ENCODE data around the gene CXCL8. TPM values are rescaled to one million over a fixed set of nuclear protein-coding genes. Genes with fewer than 3 reads are reported as not detected.
A peak's percentile ranks its signal among the peaks of the same experiment; 100 is the strongest.

Gene CXCL8
- polyA plus RNA-seq, 1 of the 3 experiments (the other 2 are of a cell fraction) = 6.0 TPM

DNA sequence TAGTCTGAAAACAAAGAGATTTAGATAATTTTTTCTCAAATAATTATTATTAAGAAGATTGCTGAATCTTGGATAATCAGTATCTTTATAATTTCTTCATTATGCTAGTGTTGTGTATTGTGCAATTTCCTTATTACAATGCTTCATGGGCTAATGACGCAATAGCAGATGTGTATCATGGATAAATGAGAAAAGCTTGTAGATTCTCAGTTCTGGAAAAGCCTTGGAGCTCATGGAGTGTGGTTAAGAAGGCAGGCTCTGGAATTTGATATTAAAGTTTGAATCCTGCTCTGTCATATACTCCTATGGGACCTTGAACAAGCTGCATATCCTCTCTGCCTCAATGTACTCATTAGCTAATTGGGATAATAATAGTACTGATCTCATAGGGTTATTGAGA is 18.9 kb upstream of the CXCL8 start:
- Histone ChIP-seq H3K36me3 (replicated peaks in 1 of 2; ENCODE audit: control insufficient read depth in 1 of 2, insufficient read depth in 2 of 2, low read length in 1 of 2) (no peaks in the 10 kb centered on the region), H4K20me1 (ENCODE audit: insufficient read depth) (no peaks in the 10 kb centered on the region), H2AFZ (ENCODE audit: low read depth) (no peak overlapping the region), H3K27ac (ENCODE audit: low read depth in 2 of 2, low read length in 1 of 2) (peak overlapping the region in 1 of 2 experiments; percentile 87; a peak in 2 of 4 replicates), H3K4me2 (peak overlapping the region; percentile 59), H3K9me3 (no peaks in the 10 kb centered on the region), H3K27me3 (ENCODE audit: insufficient read depth) (no peaks in the 10 kb centered on the region), H3K4me1 (ENCODE audit: control insufficient read depth in 1 of 2, insufficient read depth in 2 of 2, low read depth in 1 of 2, low read length in 1 of 2) (peaks cover 0 to 29% of the 10 kb centered on the region in 2 experiments; a peak in 2 of 4 replicates), H3K9ac (peak overlapping the region; percentile 51; the same call in 1 of the 2 replicates), H3F3A (replicated peaks; ENCODE audit: insufficient read depth) (peaks cover 42% of the 10 kb centered on the region), H3K4me3 (ENCODE audit: low read depth in 2 of 2, low read length in 1 of 2) (no peak overlapping the region), H3K9me2 (no peaks in the 10 kb centered on the region), H3K79me2 (ENCODE audit: insufficient read depth) (no peaks in the 10 kb centered on the region)
- no peak for DNase-seq
- 25% methylated on average over 1 of the region's 1 CpG for WGBS (ENCODE audit: low lambda C conversion rate)
- TF ChIP-seq RFX5 (IDR thresholded peaks at IDR 0.05; ENCODE audit: low read length) (no peak), FOXM1 (IDR thresholded peaks at IDR 0.05; ENCODE audit: low read depth) (no peak), RAD21 (IDR thresholded peaks at IDR 0.05; ENCODE audit: low read length) (no peak), EZH2phosphoT487 (IDR thresholded peaks at IDR 0.05; ENCODE audit: borderline replicate concordance, low read depth) (no peak), MEF2A (IDR thresholded peaks at IDR 0.05; ENCODE audit: borderline replicate concordance, low read depth) (no peak), RCOR1 (IDR thresholded peaks at IDR 0.05; ENCODE audit: low read length) (no peak), TAF1 (IDR thresholded peaks at IDR 0.05; ENCODE audit: borderline replicate concordance, low read depth, low read length) (no peak), SIN3A (IDR thresholded peaks at IDR 0.05; ENCODE audit: borderline replicate concordance, low read depth, low read length) (no peak), TCF12 (IDR thresholded peaks at IDR 0.05) (no peak; the same call in 1 of the 2 replicates), GATA2 (CRISPR knock-in tag; IDR thresholded peaks at IDR 0.05) (no peak), EP300 (IDR thresholded peaks at IDR 0.05; ENCODE audit: borderline replicate concordance in 1 of 2, low read depth in 1 of 2, low read length in 1 of 2) (no peak), NFIC (IDR thresholded peaks at IDR 0.05; ENCODE audit: borderline replicate concordance) (no peak), MXI1 (IDR thresholded peaks at IDR 0.05; ENCODE audit: low read depth, low read length) (no peak), POLR2AphosphoS5 (IDR thresholded peaks at IDR 0.05; ENCODE audit: low read depth, low read length) (no peak), TEAD4 (IDR thresholded peaks at IDR 0.05; ENCODE audit: borderline replicate concordance, insufficient read depth) (no peak)
- TF ChIP-seq, protein P1, sequence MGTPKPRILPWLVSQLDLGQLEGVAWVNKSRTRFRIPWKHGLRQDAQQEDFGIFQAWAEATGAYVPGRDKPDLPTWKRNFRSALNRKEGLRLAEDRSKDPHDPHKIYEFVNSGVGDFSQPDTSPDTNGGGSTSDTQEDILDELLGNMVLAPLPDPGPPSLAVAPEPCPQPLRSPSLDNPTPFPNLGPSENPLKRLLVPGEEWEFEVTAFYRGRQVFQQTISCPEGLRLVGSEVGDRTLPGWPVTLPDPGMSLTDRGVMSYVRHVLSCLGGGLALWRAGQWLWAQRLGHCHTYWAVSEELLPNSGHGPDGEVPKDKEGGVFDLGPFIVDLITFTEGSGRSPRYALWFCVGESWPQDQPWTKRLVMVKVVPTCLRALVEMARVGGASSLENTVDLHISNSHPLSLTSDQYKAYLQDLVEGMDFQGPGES (IDR thresholded peaks at IDR 0.05; ENCODE audit: low read depth, low read length) = no peak
- TF ChIP-seq, protein P2, sequence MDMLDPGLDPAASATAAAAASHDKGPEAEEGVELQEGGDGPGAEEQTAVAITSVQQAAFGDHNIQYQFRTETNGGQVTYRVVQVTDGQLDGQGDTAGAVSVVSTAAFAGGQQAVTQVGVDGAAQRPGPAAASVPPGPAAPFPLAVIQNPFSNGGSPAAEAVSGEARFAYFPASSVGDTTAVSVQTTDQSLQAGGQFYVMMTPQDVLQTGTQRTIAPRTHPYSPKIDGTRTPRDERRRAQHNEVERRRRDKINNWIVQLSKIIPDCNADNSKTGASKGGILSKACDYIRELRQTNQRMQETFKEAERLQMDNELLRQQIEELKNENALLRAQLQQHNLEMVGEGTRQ (IDR thresholded peaks at IDR 0.05; ENCODE audit: borderline replicate concordance, low read depth, low read length) = no peak
- TF ChIP-seq, protein P3, sequence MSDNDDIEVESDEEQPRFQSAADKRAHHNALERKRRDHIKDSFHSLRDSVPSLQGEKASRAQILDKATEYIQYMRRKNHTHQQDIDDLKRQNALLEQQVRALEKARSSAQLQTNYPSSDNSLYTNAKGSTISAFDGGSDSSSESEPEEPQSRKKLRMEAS (IDR thresholded peaks at IDR 0.05; ENCODE audit: low read depth) = no peak
- TF ChIP-seq, protein P4, sequence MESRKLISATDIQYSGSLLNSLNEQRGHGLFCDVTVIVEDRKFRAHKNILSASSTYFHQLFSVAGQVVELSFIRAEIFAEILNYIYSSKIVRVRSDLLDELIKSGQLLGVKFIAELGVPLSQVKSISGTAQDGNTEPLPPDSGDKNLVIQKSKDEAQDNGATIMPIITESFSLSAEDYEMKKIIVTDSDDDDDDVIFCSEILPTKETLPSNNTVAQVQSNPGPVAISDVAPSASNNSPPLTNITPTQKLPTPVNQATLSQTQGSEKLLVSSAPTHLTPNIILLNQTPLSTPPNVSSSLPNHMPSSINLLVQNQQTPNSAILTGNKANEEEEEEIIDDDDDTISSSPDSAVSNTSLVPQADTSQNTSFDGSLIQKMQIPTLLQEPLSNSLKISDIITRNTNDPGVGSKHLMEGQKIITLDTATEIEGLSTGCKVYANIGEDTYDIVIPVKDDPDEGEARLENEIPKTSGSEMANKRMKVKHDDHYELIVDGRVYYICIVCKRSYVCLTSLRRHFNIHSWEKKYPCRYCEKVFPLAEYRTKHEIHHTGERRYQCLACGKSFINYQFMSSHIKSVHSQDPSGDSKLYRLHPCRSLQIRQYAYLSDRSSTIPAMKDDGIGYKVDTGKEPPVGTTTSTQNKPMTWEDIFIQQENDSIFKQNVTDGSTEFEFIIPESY (IDR thresholded peaks at IDR 0.05; ENCODE audit: borderline replicate concordance, low read depth) = no peak
- TF ChIP-seq, protein P5, sequence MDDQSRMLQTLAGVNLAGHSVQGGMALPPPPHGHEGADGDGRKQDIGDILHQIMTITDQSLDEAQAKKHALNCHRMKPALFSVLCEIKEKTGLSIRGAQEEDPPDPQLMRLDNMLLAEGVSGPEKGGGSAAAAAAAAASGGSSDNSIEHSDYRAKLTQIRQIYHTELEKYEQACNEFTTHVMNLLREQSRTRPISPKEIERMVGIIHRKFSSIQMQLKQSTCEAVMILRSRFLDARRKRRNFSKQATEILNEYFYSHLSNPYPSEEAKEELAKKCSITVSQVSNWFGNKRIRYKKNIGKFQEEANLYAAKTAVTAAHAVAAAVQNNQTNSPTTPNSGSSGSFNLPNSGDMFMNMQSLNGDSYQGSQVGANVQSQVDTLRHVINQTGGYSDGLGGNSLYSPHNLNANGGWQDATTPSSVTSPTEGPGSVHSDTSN (IDR thresholded peaks at IDR 0.05) = no peak
- POLR2A ChIA-PET = no interaction called here
- CTCF ChIA-PET = no interaction called here
